ENCODE data around the gene CPNE5.
A peak's percentile ranks its signal among the peaks of the same experiment; 100 is the strongest.

Gene CPNE5

DNA sequence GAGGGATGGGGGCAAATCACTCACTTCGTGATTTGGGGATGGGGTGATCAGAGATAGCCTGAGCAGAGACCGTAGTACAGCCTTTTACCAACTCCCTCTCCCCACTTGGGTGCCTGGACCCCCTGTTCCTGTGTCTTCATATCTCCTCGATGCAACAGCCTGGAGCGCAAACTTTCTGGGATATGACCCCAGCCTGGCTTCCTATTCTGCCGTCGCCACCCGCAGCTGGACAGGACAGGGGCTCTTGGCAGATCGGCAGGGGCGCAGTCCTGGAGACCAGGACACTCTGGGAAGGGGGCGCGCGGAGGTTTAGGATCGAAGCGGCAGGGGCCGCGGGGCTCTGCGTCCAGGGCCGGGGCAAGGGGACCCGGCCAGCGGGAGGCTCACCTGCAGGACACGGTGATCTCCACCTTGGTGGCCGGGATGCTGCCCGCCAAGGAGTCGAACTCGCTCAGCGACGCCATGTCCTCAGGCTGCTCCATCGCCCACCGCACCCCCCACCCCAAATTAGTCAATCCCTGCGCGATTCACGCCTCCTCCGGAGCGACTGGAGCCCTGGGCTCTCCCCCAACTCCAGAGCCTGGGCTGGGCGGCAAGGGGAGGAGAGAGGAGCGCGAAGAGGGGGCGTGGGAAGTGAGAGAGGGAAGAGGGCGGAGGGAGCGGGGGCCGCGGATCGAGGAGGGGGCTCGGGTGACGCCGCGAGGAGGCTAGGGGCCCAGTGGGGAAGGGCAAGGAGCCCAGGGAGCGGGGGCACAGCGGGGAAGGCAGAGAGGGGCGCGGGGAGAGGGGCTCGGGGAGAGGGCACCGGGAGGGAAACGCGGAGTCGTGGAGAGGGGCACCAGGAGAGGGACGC is at the start of gene CPNE5:
TSS of gene CPNE5 (minus strand) at position 549 of the 853 bp plus-strand sequence. CDS start at position 482, 67 bp downstream.
- H3K27ac ChIP-seq: no peak within 1 kb of the TSS
- TF ChIP-seq ZFX (IDR thresholded peaks at IDR 0.05): no peak
- TF ChIP-seq, protein P1, sequence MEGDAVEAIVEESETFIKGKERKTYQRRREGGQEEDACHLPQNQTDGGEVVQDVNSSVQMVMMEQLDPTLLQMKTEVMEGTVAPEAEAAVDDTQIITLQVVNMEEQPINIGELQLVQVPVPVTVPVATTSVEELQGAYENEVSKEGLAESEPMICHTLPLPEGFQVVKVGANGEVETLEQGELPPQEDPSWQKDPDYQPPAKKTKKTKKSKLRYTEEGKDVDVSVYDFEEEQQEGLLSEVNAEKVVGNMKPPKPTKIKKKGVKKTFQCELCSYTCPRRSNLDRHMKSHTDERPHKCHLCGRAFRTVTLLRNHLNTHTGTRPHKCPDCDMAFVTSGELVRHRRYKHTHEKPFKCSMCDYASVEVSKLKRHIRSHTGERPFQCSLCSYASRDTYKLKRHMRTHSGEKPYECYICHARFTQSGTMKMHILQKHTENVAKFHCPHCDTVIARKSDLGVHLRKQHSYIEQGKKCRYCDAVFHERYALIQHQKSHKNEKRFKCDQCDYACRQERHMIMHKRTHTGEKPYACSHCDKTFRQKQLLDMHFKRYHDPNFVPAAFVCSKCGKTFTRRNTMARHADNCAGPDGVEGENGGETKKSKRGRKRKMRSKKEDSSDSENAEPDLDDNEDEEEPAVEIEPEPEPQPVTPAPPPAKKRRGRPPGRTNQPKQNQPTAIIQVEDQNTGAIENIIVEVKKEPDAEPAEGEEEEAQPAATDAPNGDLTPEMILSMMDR (conservative IDR thresholded peaks at IDR 0.05): no peak

DNA sequence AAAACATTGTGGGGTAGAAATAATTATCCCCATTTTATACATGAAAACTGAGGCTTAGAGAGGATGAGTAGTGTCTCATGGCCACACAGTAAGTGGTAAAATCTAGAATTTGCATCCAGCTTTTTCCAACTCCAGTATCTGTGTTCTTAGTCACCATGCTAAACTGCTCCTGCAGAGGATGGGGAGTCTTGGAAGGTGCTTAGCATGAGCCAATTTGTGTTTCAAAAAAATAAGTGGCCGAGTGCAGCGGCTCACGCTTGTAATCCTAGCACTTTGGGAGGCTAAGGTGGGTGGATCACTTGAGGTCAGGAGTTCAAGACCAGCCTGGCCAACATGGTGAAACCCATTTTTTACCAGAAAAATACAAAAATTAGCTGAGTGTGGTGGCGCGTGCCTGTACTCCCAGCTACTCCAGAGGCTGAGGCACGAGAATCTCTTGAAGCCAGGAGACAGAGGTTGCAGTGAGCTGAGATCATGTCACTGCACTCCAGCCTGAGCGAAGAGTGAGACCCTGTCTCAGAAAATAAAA is 48.9 kb upstream of the CPNE5 start:
- no peak for TF ChIP-seq ZFX (IDR thresholded peaks at IDR 0.05)
- TF ChIP-seq, protein P1 (conservative IDR thresholded peaks at IDR 0.05): no peak
- H3K27ac ChIP-seq: no peak overlapping the region

DNA sequence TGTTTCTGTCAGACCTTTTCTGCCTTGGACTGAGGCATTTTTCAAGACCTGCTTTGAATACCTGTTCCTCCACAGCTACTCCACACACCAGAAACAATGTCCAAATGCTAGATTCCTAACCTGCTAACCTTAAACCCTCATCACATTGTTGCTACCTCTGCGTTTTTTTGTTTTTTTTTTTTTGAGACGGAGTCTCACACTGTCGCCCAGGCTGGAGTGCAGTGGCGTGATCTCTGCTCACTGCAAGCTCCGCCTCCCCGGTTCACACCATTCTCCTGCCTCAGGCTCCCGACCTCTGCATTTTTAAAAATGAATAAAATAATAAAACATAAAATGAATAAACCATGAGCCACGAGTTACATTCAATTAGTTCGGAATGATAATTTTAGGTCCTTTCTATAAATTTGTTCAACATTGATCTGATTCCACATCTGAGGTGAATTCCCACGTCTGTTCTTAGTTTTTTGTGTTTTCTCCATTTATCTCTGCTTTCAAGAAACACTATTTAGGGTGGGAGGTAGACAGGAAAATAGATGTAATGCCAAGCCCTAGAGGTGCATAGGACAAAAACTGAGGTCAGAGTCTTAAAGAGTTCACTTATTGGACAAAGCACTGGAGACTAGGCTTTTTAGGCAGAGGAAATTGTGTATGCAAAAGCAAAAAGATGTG is 47.8 kb upstream of the CPNE5 start:
- no peak overlapping the region for H3K27ac ChIP-seq
- TF ChIP-seq, protein P1 (conservative IDR thresholded peaks at IDR 0.05): no peak
- TF ChIP-seq ZFX (IDR thresholded peaks at IDR 0.05): no peak

DNA sequence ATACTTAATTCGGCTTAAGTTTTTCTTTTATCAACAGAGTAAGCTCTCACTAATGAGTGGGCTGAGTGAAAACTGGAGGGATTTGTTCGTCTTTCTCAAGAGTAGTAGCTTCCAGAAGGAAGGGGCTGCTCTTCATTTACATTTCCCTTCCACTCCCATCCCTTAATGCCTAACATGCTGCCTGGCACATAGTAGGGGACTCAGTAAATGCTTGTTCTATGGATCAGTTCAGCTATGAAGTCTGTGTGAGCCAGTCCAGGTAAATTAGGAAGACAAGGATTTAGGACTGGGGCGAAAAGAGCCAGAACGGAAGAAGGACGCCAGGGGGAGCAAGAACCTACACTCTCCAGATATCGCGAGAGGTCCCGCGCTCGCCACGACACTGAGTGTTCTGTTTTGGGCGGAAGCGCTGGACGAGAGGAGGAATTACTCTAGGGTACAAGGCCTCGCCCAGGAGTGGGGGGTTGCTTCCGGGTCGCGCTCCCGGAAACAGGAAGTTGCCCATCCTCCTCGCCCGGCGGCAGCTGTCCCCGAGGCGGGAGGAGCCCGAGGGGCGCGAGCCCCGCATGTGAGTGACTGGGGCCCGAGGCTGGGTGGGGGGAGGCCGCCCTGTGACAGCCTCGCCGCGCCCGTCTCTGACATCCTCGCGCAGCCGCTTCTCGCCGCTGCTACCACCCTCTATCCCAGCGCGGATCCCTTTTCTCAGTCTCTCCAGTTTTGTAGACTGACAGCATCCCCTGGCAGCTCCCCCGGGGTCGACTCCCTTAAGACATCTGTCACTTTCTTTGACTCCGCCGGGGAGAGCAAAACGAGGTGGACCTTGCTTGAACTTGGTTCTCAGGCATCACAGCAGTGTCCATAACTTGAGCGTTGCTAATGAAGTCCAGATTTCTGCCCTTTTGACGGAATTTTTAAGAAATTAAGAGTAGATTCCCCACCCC is 46.5 kb upstream of the CPNE5 start, which contains the start of gene C6orf89:
TSS of gene C6orf89 (plus strand) at position 492 of the 941 bp plus-strand sequence. CDS start 13,493 bp downstream, outside the sequence.
- peak within 1 kb of the TSS; percentile 77 for H3K27ac ChIP-seq
- TF ChIP-seq ZFX (IDR thresholded peaks at IDR 0.05): peak; percentile 39; the same call in 1 of the 2 replicates
- TF ChIP-seq, protein P1 (conservative IDR thresholded peaks at IDR 0.05): peak; percentile 92

DNA sequence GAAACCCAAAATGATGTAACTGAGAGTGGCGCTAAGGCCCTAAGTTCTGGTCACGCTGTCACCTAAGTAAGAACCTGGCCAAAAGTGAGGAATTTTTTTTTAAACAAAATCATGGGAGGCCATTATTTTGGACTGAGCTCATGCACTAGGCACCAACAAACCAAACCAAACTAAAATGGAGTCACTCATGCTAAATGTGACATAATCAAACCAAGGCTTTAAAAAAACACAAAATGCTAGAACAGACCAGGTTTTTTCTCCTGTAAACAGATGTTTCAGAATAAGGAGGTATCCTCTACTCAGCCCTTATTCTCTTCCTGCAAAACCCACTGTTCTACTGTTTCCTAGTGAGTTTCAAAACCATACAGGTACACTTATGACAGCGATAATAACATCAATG is 45.4 kb upstream of the CPNE5 start:
- H3K27ac ChIP-seq: no peak overlapping the region
- TF ChIP-seq ZFX (IDR thresholded peaks at IDR 0.05): no peak
- TF ChIP-seq, protein P1 (conservative IDR thresholded peaks at IDR 0.05): no peak

DNA sequence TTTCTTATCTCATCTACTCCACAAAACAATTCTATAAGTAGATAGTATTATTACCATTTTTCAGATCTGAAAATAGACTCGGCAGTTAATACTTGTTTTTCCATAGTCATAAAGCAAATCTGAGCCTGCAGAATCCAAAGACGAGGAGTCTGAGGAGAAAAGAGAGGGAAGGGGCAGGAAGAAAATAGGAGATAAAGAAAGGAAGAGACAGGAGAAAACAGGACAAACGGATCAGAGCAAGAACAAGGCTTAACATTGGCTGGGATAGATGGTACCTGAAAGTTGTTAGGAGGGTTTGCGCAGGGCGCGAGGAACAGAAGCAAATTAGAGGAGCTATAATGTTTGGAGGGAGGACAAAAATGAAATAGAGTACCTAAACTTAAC is 36.0 kb upstream of the CPNE5 start:
- peak overlapping the region; percentile 87 for H3K27ac ChIP-seq
- TF ChIP-seq, protein P1 (conservative IDR thresholded peaks at IDR 0.05): no peak
- TF ChIP-seq ZFX (IDR thresholded peaks at IDR 0.05): no peak
